Keratinocyte (primary cell): Measurements from ENCODE around the gene GRPEL1. TPM values are rescaled to one million over a fixed set of nuclear protein-coding genes. Genes with fewer than 3 reads are reported as not detected.

Source experiments
- DNase-seq: peaks from one replicate; pipeline ENCODE4 v3.0.0-alpha.2; 2011; ENCODE audit warnings: low read depth, missing footprints, low spot score
- FAIRE-seq: peaks from 2 replicates; lab custom pipeline; 2011; peaks lifted over from hg19 to GRCh38; lab: Jason Lieb, UNC
- H2AFZ ChIP-seq: 2 replicates; pipeline ENCODE4 v1.6.0; 2012; ENCODE audit warnings: low read length, control low read depth, inconsistent platforms; ENCODE audit not compliant: control insufficient read depth
- H3K27ac ChIP-seq: 2 replicates; pipeline ENCODE4 v1.5.1; 2011; ENCODE audit warnings: low read length; ENCODE audit not compliant: control insufficient read depth, insufficient read depth
- H3K27me3 ChIP-seq: 3 replicates; pipeline ENCODE4 v1.6.0; 2011; ENCODE audit warnings: low read length; ENCODE audit not compliant: control insufficient read depth, insufficient read depth; ENCODE audit errors: extremely low read depth
- H3K36me3 ChIP-seq, 2 experiments: 2 replicates in 1 of 2; 3 replicates in 1 of 2; pipeline ENCODE4 v1.5.1; 2011; ENCODE audit warnings: low read length in 2 of 2, mild to moderate bottlenecking in 1 of 2; ENCODE audit not compliant: control insufficient read depth in 2 of 2, insufficient read depth in 2 of 2; ENCODE audit errors: extremely low read depth in 1 of 2
- H3K4me1 ChIP-seq: 3 replicates; pipeline ENCODE4 v1.5.1; 2011; ENCODE audit warnings: low read length; ENCODE audit not compliant: control insufficient read depth, insufficient read depth; ENCODE audit errors: extremely low read depth
- H3K4me2 ChIP-seq: 3 replicates; pipeline ENCODE4 v1.6.0; 2011; ENCODE audit warnings: low read depth, low read length; ENCODE audit not compliant: control insufficient read depth, insufficient read depth; ENCODE audit errors: extremely low read depth
- H3K4me3 ChIP-seq, 3 experiments: fragments of 200-600 bp in 1 of 3; sonication (generic) in 1 of 3; 2 replicates in 2 of 3; 3 replicates in 1 of 3; pipeline ENCODE4 v1.5.1; 2011 to 2016; ENCODE audit warnings: low read length in 3 of 3, mild to moderate bottlenecking in 3 of 3, control low read depth in 2 of 3, inconsistent platforms in 1 of 3, low read depth in 1 of 3, mixed read lengths in 1 of 3, mixed run types in 1 of 3, moderate library complexity in 1 of 3; ENCODE audit not compliant: control insufficient read depth in 2 of 3, insufficient read depth in 2 of 3; ENCODE audit errors: extremely low read depth in 1 of 3
- H3K79me2 ChIP-seq: 2 replicates; pipeline ENCODE4 v1.6.0; 2012; ENCODE audit warnings: low read length; ENCODE audit not compliant: control insufficient read depth, insufficient read depth
- H3K9ac ChIP-seq: 3 replicates; pipeline ENCODE4 v1.6.0; 2011; ENCODE audit warnings: low read length; ENCODE audit not compliant: control insufficient read depth, insufficient read depth; ENCODE audit errors: extremely low read depth
- H3K9me1 ChIP-seq: 3 replicates; pipeline ENCODE4 v1.6.0; 2011; ENCODE audit warnings: low read length; ENCODE audit not compliant: control insufficient read depth, insufficient read depth; ENCODE audit errors: extremely low read depth
- H3K9me3 ChIP-seq: 2 replicates; pipeline ENCODE4 v1.5.1; 2012; ENCODE audit warnings: low read depth, low read length; ENCODE audit not compliant: control insufficient read depth
- H4K20me1 ChIP-seq: 3 replicates; pipeline ENCODE4 v1.6.0; 2011; ENCODE audit warnings: low read length; ENCODE audit not compliant: control insufficient read depth, insufficient read depth; ENCODE audit errors: extremely low read depth
- EZH2 ChIP-seq: IDR thresholded peaks from one replicate; pipeline ENCODE4 v1.6.1; 2012; ENCODE audit warnings: inconsistent platforms, mild to moderate bottlenecking, low read length, moderate library complexity
- dilution Hi-C: fragments of 300-500 bp; cut with MboI; formaldehyde crosslinking; loops from one replicate; pipeline ENCODE4 v1.7.0; 2020; ENCODE audit warnings: low sequenced_read_pairs; ENCODE audit not compliant: extremely low pct_ligation_motif_present
- polyA plus RNA-seq, 5 experiments: library from polyadenylated mRNA; depleted of rRNA in 3 of 5; stranded (reverse) in 3 of 5; stranded (forward) in 1 of 5; unstranded in 1 of 5; fragments of >200 nt; gene quantifications; 1 replicate in 1 of 5; 2 replicates in 3 of 5; 3 replicates in 1 of 5; pipeline versions ENCODE4 v1.2.1 to v1.2.3, GENCODE V29; 2011 to 2012; ENCODE audit warnings: missing spikeins in 2 of 5, low read depth in 1 of 5, low replicate concordance in 1 of 5
- TF ChIP-seq, protein P1 (sequence below), 3 experiments: IDR thresholded peaks in 1 of 3; conservative IDR thresholded peaks in 1 of 3; optimal IDR thresholded peaks in 1 of 3; 2 replicates in 2 of 3; 3 replicates in 1 of 3; pipeline versions ENCODE3 to v1.5.1; 2011; ENCODE audit warnings: low read length in 3 of 3, mild to moderate bottlenecking in 3 of 3, moderate library complexity in 2 of 3, control low read depth in 1 of 3, inconsistent platforms in 1 of 3; ENCODE audit not compliant: insufficient read depth in 2 of 3; ENCODE audit errors: extremely low read depth in 1 of 3

Gene GRPEL1
- polyA plus RNA-seq, 1 donor (not counting 4 experiments of a cell fraction or from before 2014, with no cell fraction given): 59.1 TPM

DNA sequence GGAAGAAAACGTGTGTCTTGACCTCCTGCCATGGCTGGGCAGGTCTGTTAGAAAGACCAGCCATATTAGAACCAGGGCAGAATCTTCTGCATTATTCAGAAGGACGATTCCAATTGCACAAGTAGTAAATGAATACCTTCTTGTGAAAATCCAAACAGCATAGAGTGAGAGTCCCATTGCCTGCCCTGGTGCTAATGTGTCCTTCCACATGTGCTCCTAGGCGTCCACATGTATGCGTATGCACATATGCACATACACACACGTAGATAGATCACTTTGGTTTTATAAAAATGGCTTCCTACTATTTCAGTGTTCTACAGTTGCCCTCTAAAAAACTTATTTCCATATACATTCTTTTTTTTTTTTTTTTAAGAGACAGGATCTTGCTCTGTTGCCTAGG is 10.2 kb upstream of the GRPEL1 start:
- Histone ChIP-seq H3K79me2 (no peaks in the 10 kb centered on the region), H2AFZ (no peak overlapping the region), H3K4me3 (no peak overlapping the region), H3K4me2 (no peak overlapping the region), H3K9me1 (no peaks in the 10 kb centered on the region), H3K9ac (no peak overlapping the region), H3K4me1 (no peaks in the 10 kb centered on the region), H4K20me1 (no peaks in the 10 kb centered on the region), H3K36me3 (no peaks in the 10 kb centered on the region), H3K27ac (no peak overlapping the region), H3K9me3 (no peaks in the 10 kb centered on the region), H3K27me3 (peaks cover 9% of the 10 kb centered on the region)
- no peak for TF ChIP-seq EZH2
- TF ChIP-seq, protein P1, sequence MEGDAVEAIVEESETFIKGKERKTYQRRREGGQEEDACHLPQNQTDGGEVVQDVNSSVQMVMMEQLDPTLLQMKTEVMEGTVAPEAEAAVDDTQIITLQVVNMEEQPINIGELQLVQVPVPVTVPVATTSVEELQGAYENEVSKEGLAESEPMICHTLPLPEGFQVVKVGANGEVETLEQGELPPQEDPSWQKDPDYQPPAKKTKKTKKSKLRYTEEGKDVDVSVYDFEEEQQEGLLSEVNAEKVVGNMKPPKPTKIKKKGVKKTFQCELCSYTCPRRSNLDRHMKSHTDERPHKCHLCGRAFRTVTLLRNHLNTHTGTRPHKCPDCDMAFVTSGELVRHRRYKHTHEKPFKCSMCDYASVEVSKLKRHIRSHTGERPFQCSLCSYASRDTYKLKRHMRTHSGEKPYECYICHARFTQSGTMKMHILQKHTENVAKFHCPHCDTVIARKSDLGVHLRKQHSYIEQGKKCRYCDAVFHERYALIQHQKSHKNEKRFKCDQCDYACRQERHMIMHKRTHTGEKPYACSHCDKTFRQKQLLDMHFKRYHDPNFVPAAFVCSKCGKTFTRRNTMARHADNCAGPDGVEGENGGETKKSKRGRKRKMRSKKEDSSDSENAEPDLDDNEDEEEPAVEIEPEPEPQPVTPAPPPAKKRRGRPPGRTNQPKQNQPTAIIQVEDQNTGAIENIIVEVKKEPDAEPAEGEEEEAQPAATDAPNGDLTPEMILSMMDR (optimal IDR thresholded peaks at IDR 0.05 in 1 of 3, IDR thresholded peaks at IDR 0.05 in 1 of 3, conservative IDR thresholded peaks at IDR 0.05 in 1 of 3; ENCODE audit: extremely low read depth in 1 of 3, insufficient read depth in 2 of 3, low read length in 3 of 3): no peak
- dilution Hi-C loops: no loop called here
- DNase-seq (no peak), FAIRE-seq (no peak)

DNA sequence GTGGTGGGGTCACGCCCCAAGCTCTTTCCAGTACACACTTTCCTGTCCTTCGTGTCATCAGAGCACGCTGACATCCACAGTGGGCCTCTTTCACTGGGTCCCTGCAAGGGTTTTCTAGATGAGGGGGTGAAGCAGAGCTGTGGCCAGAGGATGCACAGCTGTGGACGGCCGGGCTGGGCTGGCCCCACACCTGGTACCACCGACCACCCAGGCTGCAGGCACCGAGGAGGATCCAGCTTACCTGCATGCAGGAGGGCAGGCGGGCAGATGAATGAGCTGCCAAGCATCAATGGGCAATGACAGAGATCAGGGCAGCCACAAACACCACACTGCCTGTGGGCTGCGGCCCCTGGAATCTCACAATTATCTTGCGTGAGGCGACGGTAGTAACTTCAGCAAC is 9.5 kb upstream of the GRPEL1 start:
- H3K27ac ChIP-seq: no peak overlapping the region
- H3K4me2 ChIP-seq: no peak overlapping the region
- H3K79me2 ChIP-seq: no peaks in the 10 kb centered on the region
- H4K20me1 ChIP-seq: no peaks in the 10 kb centered on the region
- H3K4me3 ChIP-seq: no peak overlapping the region
- no peaks in the 10 kb centered on the region for H3K9me1 ChIP-seq
- H2AFZ ChIP-seq: no peak overlapping the region
- DNase-seq: no peak
- no peak overlapping the region for H3K9ac ChIP-seq
- no peak for TF ChIP-seq EZH2
- TF ChIP-seq, protein P1 (optimal IDR thresholded peaks at IDR 0.05 in 1 of 3, IDR thresholded peaks at IDR 0.05 in 1 of 3, conservative IDR thresholded peaks at IDR 0.05 in 1 of 3; ENCODE audit: extremely low read depth in 1 of 3, insufficient read depth in 2 of 3, low read length in 3 of 3): no peak
- peaks cover 9% of the 10 kb centered on the region for H3K27me3 ChIP-seq
- FAIRE-seq: no peak
- H3K4me1 ChIP-seq: no peaks in the 10 kb centered on the region
- H3K36me3 ChIP-seq: no peaks in the 10 kb centered on the region
- dilution Hi-C loops: no loop called here
- no peaks in the 10 kb centered on the region for H3K9me3 ChIP-seq
